Prostate gland (tissue), 2 donors: ENCODE measurements around the gene POLD4. TPM values are rescaled to one million over a fixed set of nuclear protein-coding genes. Genes with fewer than 3 reads are reported as not detected.

Experiments used
- DNase-seq: peaks from one replicate; pipeline ENCODE4 v3.0.0-alpha.2; 2019; ENCODE audit warnings: low spot score
- H3K27ac ChIP-seq, 2 donors: fragments of 200-600 bp; sonication (generic); 2 replicates each; pipeline ENCODE4 v1.5.1; 2017 to 2019
- H3K27me3 ChIP-seq: fragments of 200-600 bp; sonication (generic); replicated peaks from 2 replicates; pipeline ENCODE4 v1.5.1; 2019; ENCODE audit not compliant: insufficient read depth
- H3K36me3 ChIP-seq, 2 donors: fragments of 200-600 bp; sonication (generic); 1 replicate in 1 of 2; 2 replicates in 1 of 2; pipeline versions ENCODE4 v1.5.1 to v1.8.1; 2017 to 2019
- H3K4me1 ChIP-seq: fragments of 200-600 bp; sonication (generic); replicated peaks from 2 replicates; pipeline ENCODE4 v1.5.1; 2019
- H3K4me3 ChIP-seq, 2 donors: fragments of 200-600 bp; sonication (generic); 2 replicates each; pipeline ENCODE4 v1.5.1; 2017 to 2019
- H3K9me3 ChIP-seq: fragments of 200-600 bp; sonication (generic); 2 replicates; pipeline ENCODE4 v1.5.1; 2017
- POLR2A ChIP-seq: fragments of 450-650 bp; IDR thresholded peaks from one replicate; pipeline ENCODE4 v1.6.1; 2016; ENCODE audit warnings: antibody characterized with exemption, mild to moderate bottlenecking
- POLR2AphosphoS5 ChIP-seq: sonication (generic); formaldehyde crosslinking; IDR thresholded peaks from one replicate; pipeline ENCODE4 v1.6.1; 2017; ENCODE audit warnings: antibody characterized with exemption
- WGBS: methylation state at CpG from one replicate; pipeline ENCODE4 v1.1.5; 2018; 5-methylcytosine and 5-hydroxymethylcytosine counted together
- intact Hi-C: fragments of 100-400 bp; cut with DNase I; formaldehyde crosslinking; loops from one replicate; pipeline ENCODE4 v1.14.2; 2022
- total RNA-seq, 2 donors: library from RNA; depleted of rRNA; stranded (reverse); fragments of >200 nt; gene quantifications; one replicate each; pipeline ENCODE4 v1.1.0, GENCODE V29; 2016
- TF ChIP-seq, protein P1 (sequence below), 4 experiments: fragments of 200-600 bp in 2 of 4; fragments of 450-650 bp in 2 of 4; sonication (generic) in 2 of 4; IDR thresholded peaks; 1 replicate in 3 of 4; 2 replicates in 1 of 4; pipeline ENCODE4 v1.5.1; 2016 to 2019; ENCODE audit warnings: antibody characterized with exemption in 4 of 4, mild to moderate bottlenecking in 2 of 4, moderate library complexity in 2 of 4

POLD4 gene
- total RNA-seq, 2 donors from 2014 or later: 95.1 to 145 TPM

DNA sequence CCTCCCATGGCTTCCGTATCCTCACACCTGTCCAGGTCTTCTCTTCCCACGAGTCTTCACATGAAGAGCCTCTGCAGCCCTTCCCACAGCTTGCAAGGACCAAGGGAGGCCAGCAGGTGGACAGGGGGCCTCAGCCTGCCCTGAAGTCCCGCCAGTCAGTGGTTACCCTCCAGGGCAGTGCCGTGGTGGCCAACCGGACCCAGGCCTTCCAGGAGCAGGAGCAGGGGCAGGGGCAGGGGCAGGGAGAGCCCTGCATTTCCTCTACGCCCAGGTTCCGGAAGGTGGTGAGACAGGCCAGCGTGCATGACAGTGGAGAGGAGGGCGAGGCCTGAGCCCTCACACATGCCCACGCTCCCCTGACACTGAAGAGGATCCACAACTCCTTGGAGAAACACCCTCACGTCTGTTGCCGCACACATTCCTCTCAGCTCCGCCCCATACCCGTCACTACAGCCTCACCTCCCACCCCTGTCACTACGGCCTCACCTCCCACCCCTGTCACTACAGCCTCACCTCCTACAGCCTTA, 41.7 kb downstream of the POLD4 start:
- WGBS: 67% methylated on average over 15 of the region's 15 CpGs
- Histone ChIP-seq H3K4me1 (peaks cover 9% of the 10 kb centered on the region), H3K4me3 (no peak overlapping the region), H3K27me3 (no peaks in the 10 kb centered on the region), H3K9me3 (no peaks in the 10 kb centered on the region), H3K36me3 (peaks cover 4 to 27% of the 10 kb centered on the region in 2 donors), H3K27ac (peak overlapping the region; percentile 85 to 91)
- no peak for DNase-seq
- TF ChIP-seq POLR2A (peak; percentile 27), POLR2AphosphoS5 (no peak)
- TF ChIP-seq, protein P1, sequence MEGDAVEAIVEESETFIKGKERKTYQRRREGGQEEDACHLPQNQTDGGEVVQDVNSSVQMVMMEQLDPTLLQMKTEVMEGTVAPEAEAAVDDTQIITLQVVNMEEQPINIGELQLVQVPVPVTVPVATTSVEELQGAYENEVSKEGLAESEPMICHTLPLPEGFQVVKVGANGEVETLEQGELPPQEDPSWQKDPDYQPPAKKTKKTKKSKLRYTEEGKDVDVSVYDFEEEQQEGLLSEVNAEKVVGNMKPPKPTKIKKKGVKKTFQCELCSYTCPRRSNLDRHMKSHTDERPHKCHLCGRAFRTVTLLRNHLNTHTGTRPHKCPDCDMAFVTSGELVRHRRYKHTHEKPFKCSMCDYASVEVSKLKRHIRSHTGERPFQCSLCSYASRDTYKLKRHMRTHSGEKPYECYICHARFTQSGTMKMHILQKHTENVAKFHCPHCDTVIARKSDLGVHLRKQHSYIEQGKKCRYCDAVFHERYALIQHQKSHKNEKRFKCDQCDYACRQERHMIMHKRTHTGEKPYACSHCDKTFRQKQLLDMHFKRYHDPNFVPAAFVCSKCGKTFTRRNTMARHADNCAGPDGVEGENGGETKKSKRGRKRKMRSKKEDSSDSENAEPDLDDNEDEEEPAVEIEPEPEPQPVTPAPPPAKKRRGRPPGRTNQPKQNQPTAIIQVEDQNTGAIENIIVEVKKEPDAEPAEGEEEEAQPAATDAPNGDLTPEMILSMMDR (IDR thresholded peaks at IDR 0.05): no peak
- intact Hi-C loops: no loop called here

- no peak for DNase-seq
- peak overlapping the region; percentile 85 to 91 for H3K27ac ChIP-seq
- no peaks in the 10 kb centered on the region for H3K9me3 ChIP-seq
- intact Hi-C loops: no loop called here
- peaks cover 9% of the 10 kb centered on the region for H3K4me1 ChIP-seq
- TF ChIP-seq POLR2A: no peak
- no peaks in the 10 kb centered on the region for H3K27me3 ChIP-seq
- WGBS: 76% methylated on average over 18 of the region's 18 CpGs
- no peak overlapping the region for H3K4me3 ChIP-seq
- H3K36me3 ChIP-seq: peaks cover 4 to 27% of the 10 kb centered on the region in 2 donors
Measured at GRCh38 chr11:67311051-67311555, 42.2 kb downstream of the POLD4 start.

GRCh38 chr11:67310246-67311050, 42.9 kb downstream of the POLD4 start:
- WGBS: 70% methylated on average over 19 of the region's 19 CpGs
- intact Hi-C loops: no loop called here
- Histone ChIP-seq H3K4me3 (no peak overlapping the region), H3K4me1 (peaks cover 9% of the 10 kb centered on the region), H3K9me3 (no peaks in the 10 kb centered on the region), H3K27me3 (no peaks in the 10 kb centered on the region), H3K27ac (peak overlapping the region; percentile 85 to 91), H3K36me3 (peaks cover 4 to 27% of the 10 kb centered on the region in 2 donors)
- DNase-seq: no peak
- TF ChIP-seq POLR2A (peak; percentile 12), POLR2AphosphoS5 (no peak)

- no peak for TF ChIP-seq POLR2A
- TF ChIP-seq, protein P1 (IDR thresholded peaks at IDR 0.05): no peak
- no peak for TF ChIP-seq POLR2AphosphoS5
- Histone ChIP-seq H3K36me3 (peaks cover 4 to 27% of the 10 kb centered on the region in 2 donors), H3K9me3 (no peaks in the 10 kb centered on the region), H3K4me1 (peaks cover 9% of the 10 kb centered on the region), H3K27me3 (no peaks in the 10 kb centered on the region), H3K4me3 (no peak overlapping the region), H3K27ac (peak overlapping the region in 1 of 2 donors; percentile 85)
- intact Hi-C loops: no loop called here
- 85% methylated on average over 14 of the region's 14 CpGs for WGBS
- DNase-seq: no peak
Measured at GRCh38 chr11:67309661-67310061, 43.7 kb downstream of the POLD4 start.

GRCh38 chr11:67309166-67309565, 44.2 kb downstream of the POLD4 start:
- TF ChIP-seq, protein P1 (IDR thresholded peaks at IDR 0.05): no peak
- TF ChIP-seq POLR2AphosphoS5 (no peak), POLR2A (no peak)
- Histone ChIP-seq H3K9me3 (no peaks in the 10 kb centered on the region), H3K4me3 (no peak overlapping the region), H3K27ac (no peak overlapping the region), H3K4me1 (peaks cover 9% of the 10 kb centered on the region), H3K27me3 (no peaks in the 10 kb centered on the region), H3K36me3 (peaks cover 4 to 27% of the 10 kb centered on the region in 2 donors)
- 94% methylated on average over 10 of the region's 11 CpGs for WGBS
- intact Hi-C loops: no loop called here
- DNase-seq: no peak
